PFSK-1 (cell line): ENCODE results near the gene RFNG.

Source experiments
- FOXP2 ChIP-seq: optimal IDR thresholded peaks from 2 replicates; pipeline ENCODE3; 2011; ENCODE audit warnings: borderline replicate concordance, control low read depth, inconsistent platforms; ENCODE audit not compliant: insufficient read depth; ENCODE audit errors: extremely low read length, extremely low read depth
- POLR2AphosphoS5 ChIP-seq: IDR thresholded peaks from 2 replicates; pipeline ENCODE4 v1.6.1; 2012; ENCODE audit warnings: low read depth, mild to moderate bottlenecking, control low read depth, low read length, moderate library complexity
- SIN3A ChIP-seq: IDR thresholded peaks from 2 replicates; pipeline ENCODE4 v1.6.1; 2012; ENCODE audit warnings: mild to moderate bottlenecking, low read length, moderate library complexity, borderline replicate concordance; ENCODE audit not compliant: insufficient read depth
- TAF1 ChIP-seq: IDR thresholded peaks from 2 replicates; pipeline ENCODE4 v1.6.1; 2012; ENCODE audit warnings: low read length, control low read depth, borderline replicate concordance; ENCODE audit not compliant: insufficient read depth
- TF ChIP-seq, protein P1 (sequence below), 2 experiments: IDR thresholded peaks; 2 replicates each; pipeline versions ENCODE4 v1.6.1 to v1.8.0; 2011 to 2012; ENCODE audit warnings: low read depth in 2 of 2, low read length in 2 of 2, control low read depth in 1 of 2, inconsistent platforms in 1 of 2, mild to moderate bottlenecking in 1 of 2, moderate library complexity in 1 of 2; ENCODE audit not compliant: insufficient read depth in 1 of 2

RFNG gene

DNA sequence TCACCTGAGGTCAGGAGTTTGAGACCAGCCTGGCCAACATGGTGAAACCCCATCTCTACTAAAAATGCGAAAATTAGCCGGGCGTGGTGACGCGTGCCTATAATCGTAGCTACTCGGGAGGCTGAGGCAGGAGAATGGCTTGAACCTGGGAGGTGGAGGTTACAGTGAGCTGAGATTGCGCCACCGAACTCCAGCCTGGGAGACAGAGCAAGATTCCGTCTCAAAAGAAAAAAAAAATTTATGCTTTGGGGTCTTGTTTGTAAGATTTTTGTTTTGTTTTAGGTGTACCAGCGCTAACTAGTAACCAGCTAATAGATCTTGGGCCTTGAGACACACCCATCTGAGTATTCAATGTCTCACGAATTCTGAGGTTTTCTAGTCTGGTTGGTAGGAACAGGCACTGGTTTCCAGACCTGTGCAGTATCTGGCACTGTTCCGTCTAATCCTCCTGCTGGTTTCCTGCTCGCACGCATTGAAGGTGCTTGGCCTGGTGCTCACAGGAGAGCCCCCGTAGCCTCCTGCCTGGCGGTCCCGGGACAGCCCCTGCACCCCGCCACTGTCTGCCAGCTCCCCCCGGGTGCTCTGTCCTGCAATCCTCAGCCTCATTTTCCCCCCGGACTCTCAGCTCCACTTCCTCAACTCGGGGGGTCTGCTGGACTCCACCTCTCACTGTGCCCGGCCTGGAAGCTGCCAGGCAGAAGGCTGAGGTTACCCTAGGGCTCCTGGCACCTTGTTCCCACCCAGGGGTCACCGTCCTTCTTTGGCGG is 24.6 kb upstream of the RFNG start:
- TF ChIP-seq, protein P1, sequence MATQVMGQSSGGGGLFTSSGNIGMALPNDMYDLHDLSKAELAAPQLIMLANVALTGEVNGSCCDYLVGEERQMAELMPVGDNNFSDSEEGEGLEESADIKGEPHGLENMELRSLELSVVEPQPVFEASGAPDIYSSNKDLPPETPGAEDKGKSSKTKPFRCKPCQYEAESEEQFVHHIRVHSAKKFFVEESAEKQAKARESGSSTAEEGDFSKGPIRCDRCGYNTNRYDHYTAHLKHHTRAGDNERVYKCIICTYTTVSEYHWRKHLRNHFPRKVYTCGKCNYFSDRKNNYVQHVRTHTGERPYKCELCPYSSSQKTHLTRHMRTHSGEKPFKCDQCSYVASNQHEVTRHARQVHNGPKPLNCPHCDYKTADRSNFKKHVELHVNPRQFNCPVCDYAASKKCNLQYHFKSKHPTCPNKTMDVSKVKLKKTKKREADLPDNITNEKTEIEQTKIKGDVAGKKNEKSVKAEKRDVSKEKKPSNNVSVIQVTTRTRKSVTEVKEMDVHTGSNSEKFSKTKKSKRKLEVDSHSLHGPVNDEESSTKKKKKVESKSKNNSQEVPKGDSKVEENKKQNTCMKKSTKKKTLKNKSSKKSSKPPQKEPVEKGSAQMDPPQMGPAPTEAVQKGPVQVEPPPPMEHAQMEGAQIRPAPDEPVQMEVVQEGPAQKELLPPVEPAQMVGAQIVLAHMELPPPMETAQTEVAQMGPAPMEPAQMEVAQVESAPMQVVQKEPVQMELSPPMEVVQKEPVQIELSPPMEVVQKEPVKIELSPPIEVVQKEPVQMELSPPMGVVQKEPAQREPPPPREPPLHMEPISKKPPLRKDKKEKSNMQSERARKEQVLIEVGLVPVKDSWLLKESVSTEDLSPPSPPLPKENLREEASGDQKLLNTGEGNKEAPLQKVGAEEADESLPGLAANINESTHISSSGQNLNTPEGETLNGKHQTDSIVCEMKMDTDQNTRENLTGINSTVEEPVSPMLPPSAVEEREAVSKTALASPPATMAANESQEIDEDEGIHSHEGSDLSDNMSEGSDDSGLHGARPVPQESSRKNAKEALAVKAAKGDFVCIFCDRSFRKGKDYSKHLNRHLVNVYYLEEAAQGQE (IDR thresholded peaks at IDR 0.05; ENCODE audit: insufficient read depth in 1 of 2, low read depth in 2 of 2, low read length in 2 of 2) = no peak
- TF ChIP-seq POLR2AphosphoS5 = 0 out of 2 replicates have a peak, but pooled peaks have one; percentile 56

DNA sequence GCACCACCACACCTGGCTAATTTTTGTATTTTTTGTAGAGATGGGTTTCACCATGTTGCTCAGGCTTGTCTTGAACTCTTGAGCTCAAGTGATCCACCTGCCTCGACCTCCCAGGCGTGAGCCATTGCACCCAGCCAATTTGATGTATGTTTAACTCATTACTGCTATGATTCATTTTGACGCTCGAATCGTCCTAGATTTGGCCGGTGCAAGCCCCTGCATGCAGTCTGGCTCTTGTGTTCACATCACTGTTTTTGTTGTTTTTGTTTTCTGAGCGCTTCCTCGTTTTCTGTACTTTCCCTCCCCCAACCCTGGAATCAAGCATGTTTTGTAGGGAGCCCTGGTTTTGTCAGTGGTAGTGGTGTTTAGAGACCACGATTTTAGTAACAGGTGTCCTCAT is 21.8 kb upstream of the RFNG start:
- TF ChIP-seq POLR2AphosphoS5 = no peak
- TF ChIP-seq, protein P1 (IDR thresholded peaks at IDR 0.05; ENCODE audit: insufficient read depth in 1 of 2, low read depth in 2 of 2, low read length in 2 of 2) = no peak
- TF ChIP-seq FOXP2 = no peak
- no peak for TF ChIP-seq TAF1
- no peak for TF ChIP-seq SIN3A

DNA sequence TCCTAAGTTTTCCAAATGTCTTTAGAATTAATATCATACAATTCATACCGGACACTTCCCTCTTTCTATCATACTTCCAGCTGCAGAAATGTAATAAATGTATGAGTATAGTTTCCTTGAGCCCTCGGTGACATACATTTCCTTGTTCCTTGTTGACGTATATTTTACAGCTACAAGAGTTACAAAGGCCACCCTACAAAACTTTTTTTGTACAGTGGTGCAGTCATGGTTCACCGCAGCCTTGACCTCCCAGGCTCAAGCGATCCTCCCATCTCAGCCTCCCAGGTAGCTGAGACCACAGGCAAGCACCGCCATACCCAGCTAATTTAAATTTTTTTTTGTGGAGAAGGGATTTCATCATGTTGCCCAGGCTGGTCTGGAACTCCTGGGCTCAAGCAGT is 21.2 kb upstream of the RFNG start:
- TF ChIP-seq POLR2AphosphoS5 (no peak), SIN3A (no peak), TAF1 (no peak), FOXP2 (no peak)
- TF ChIP-seq, protein P1 (IDR thresholded peaks at IDR 0.05; ENCODE audit: insufficient read depth in 1 of 2, low read depth in 2 of 2, low read length in 2 of 2) = no peak

DNA sequence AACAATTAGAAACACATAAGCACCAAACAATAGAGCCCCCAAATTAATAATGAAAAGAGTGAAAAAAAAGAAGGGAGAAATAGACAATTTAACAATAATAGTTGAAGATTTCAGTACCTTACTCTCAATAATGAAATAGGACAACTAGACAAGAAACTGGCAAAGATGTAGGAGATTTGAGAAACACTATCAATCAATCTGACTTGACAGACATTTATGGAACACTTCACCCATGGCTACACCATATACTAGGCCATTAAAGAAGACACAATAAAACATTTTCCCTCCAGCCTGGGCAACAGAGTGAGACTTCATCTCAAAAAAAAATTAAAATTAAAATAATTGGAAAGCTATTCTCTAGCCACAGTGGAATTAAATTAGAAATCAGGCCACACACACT is 19.0 kb upstream of the RFNG start:
- TF ChIP-seq FOXP2 (no peak), POLR2AphosphoS5 (no peak), SIN3A (no peak), TAF1 (no peak)
- TF ChIP-seq, protein P1 (IDR thresholded peaks at IDR 0.05; ENCODE audit: insufficient read depth in 1 of 2, low read depth in 2 of 2, low read length in 2 of 2) = no peak
